CD4-positive, alpha-beta T cell (primary cell): ENCODE measurements around the gene LDB2. TPM values are rescaled to one million over a fixed set of nuclear protein-coding genes. Genes with fewer than 3 reads are reported as not detected.

Experiments used
- ATAC-seq: fragments of 200-7000 bp; cut with Tn5 transposase; one replicate; pipeline ENCODE4 v1.10.0; 2022; ENCODE audit warnings: mild to moderate bottlenecking; ENCODE audit not compliant: poor library complexity
- CTCF ChIA-PET: fragments of 350-600 bp; sonication (Branson Sonifier 250); formaldehyde crosslinking; loops from one replicate; lab custom pipeline; 2021; ENCODE audit warnings: antibody characterized with exemption, inconsistent platforms; lab: Charles Lee
- POLR2A ChIA-PET: fragments of 350-600 bp; sonication (Branson Sonifier 250); formaldehyde crosslinking; loops from one replicate; lab custom pipeline; 2021; ENCODE audit warnings: antibody characterized with exemption, inconsistent platforms; lab: Charles Lee
- DNase-seq, 14 experiments: peaks; one replicate each; pipeline ENCODE4 v3.0.0-alpha.2; 2013 to 2020; ENCODE audit warnings: mixed read lengths in 2 of 14
- H3K27ac ChIP-seq, 2 donors: one replicate each; pipeline versions ENCODE4 v1.5.1 to v1.7.0; 2013; ENCODE audit warnings: low read length in 2 of 2, low read depth in 1 of 2, mild to moderate bottlenecking in 1 of 2
- H3K27me3 ChIP-seq, 2 experiments: 1 replicate in 1 of 2; 2 replicates in 1 of 2; pipeline versions ENCODE4 v1.6.1 to v1.7.0; 2013; ENCODE audit warnings: low read length in 2 of 2, control low read depth in 1 of 2, mild to moderate bottlenecking in 1 of 2, moderate library complexity in 1 of 2; ENCODE audit not compliant: insufficient read depth in 2 of 2, control insufficient read depth in 1 of 2
- H3K36me3 ChIP-seq: one replicate; pipeline ENCODE4 v1.6.1; 2013; ENCODE audit warnings: low read length, control low read depth; ENCODE audit not compliant: insufficient read depth
- H3K4me1 ChIP-seq: one replicate; pipeline ENCODE4 v1.6.1; 2013; ENCODE audit warnings: low read length, control low read depth; ENCODE audit not compliant: insufficient read depth
- H3K4me3 ChIP-seq: one replicate; pipeline ENCODE4 v1.5.1; 2013; ENCODE audit warnings: mild to moderate bottlenecking, low read length, moderate library complexity
- H3K9me3 ChIP-seq, 2 experiments: 1 replicate in 1 of 2; 2 replicates in 1 of 2; pipeline versions ENCODE4 v1.6.1 to v1.7.0; 2013; ENCODE audit warnings: low read length in 2 of 2, mild to moderate bottlenecking in 2 of 2, control low read depth in 1 of 2, moderate library complexity in 1 of 2; ENCODE audit not compliant: control insufficient read depth in 1 of 2, insufficient read depth in 1 of 2
- H3K27ac Mint-ChIP-seq: one replicate; pipeline ENCODE4 v1.8.0; 2020; ENCODE audit warnings: mixed read lengths
- H3K27me3 Mint-ChIP-seq: one replicate; pipeline ENCODE4 v1.8.0; 2021; ENCODE audit warnings: mixed read lengths
- H3K36me3 Mint-ChIP-seq: one replicate; pipeline ENCODE4 v1.8.0; 2021; ENCODE audit warnings: low read depth, mixed read lengths
- H3K4me1 Mint-ChIP-seq: one replicate; pipeline ENCODE4 v1.8.0; 2021; ENCODE audit warnings: low read depth, mixed read lengths
- H3K4me3 Mint-ChIP-seq: one replicate; pipeline ENCODE4 v1.8.0; 2020; ENCODE audit warnings: mild to moderate bottlenecking, mixed read lengths
- H3K9me3 Mint-ChIP-seq: one replicate; pipeline ENCODE4 v1.8.0; 2020; ENCODE audit warnings: mixed read lengths
- intact Hi-C, 2 experiments: fragments of 100-400 bp; cut with DNase I in 1 of 2; cut with micrococcal nuclease in 1 of 2; formaldehyde crosslinking; loops; one replicate each; pipeline versions ENCODE4 v1.15.1 to v1.9.0; 2023 to 2025; cut with DNase I, micrococcal nuclease
- total RNA-seq, 174 experiments: library from RNA in 2 of 174; stranded (reverse) in 2 of 174; gene quantifications; one replicate each; pipeline ENCODE4 v1.2.3 and lab custom pipeline; 2021 to 2026
- TF ChIP-seq, protein P1 (sequence below): fragments of 200-600 bp; IDR thresholded peaks from one replicate; pipeline ENCODE4 v1.8.0; 2022; ENCODE audit warnings: antibody characterized with exemption, mild to moderate bottlenecking

LDB2 gene
- total RNA-seq, 2 experiments from 2014 or later, result not detected

DNA sequence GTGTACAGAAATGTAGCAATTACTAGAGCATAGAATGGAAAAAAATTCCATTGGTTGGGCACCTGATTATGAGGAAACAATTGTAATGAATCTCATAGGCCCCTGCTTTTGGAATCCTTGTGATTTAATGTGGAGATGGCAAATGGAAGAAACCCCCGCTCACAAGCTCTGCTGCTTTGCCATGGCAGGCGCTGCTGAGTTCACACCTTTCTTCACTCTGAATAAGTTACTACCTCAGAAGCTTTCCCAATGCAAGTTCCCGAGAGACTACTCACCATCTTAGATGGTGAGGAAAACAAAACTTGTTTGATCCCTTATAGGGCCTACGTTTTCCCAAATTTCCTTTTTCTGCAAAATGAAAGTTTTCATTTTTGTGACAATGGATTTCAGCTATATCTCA lies 405.6 kb downstream of the LDB2 start:
- Mint-ChIP-seq H3K4me3 (no peak overlapping the region), H3K36me3 (no peaks in the 10 kb centered on the region), H3K27ac (no peak overlapping the region), H3K27me3 (peaks cover under 1% of the 10 kb centered on the region), H3K9me3 (no peaks in the 10 kb centered on the region), H3K4me1 (no peaks in the 10 kb centered on the region)
- intact Hi-C loops, result no loop called here
- CTCF ChIA-PET, result no interaction called here
- H3K27ac ChIP-seq, result no peak overlapping the region
- TF ChIP-seq, protein P1, sequence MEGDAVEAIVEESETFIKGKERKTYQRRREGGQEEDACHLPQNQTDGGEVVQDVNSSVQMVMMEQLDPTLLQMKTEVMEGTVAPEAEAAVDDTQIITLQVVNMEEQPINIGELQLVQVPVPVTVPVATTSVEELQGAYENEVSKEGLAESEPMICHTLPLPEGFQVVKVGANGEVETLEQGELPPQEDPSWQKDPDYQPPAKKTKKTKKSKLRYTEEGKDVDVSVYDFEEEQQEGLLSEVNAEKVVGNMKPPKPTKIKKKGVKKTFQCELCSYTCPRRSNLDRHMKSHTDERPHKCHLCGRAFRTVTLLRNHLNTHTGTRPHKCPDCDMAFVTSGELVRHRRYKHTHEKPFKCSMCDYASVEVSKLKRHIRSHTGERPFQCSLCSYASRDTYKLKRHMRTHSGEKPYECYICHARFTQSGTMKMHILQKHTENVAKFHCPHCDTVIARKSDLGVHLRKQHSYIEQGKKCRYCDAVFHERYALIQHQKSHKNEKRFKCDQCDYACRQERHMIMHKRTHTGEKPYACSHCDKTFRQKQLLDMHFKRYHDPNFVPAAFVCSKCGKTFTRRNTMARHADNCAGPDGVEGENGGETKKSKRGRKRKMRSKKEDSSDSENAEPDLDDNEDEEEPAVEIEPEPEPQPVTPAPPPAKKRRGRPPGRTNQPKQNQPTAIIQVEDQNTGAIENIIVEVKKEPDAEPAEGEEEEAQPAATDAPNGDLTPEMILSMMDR, result no peak
- H3K27me3 ChIP-seq, result no peaks in the 10 kb centered on the region
- POLR2A ChIA-PET, result no interaction called here
- H3K4me3 ChIP-seq, result no peak overlapping the region
- no peak for DNase-seq
- H3K4me1 ChIP-seq, result no peaks in the 10 kb centered on the region
- H3K36me3 ChIP-seq, result no peaks in the 10 kb centered on the region
- no peaks in the 10 kb centered on the region for H3K9me3 ChIP-seq
- no peak for ATAC-seq

DNA sequence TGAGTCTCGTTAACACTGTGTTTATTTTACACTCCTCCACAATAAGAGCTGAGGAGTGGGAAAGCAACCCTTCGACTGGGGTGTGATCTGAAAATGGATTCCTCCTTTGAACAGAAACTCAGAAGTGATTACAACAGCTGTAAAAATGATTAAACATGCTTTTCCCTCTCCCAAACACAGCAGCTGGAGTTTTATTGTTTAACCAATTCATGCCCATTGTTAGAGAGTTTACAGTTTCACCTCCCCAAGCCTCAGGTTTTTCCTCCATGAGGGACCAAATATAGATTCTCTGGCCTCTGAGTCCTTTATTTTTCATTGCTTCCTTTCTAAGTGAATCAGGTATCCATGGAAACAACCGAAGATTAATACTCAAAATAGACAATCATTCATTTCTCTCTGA lies 409.2 kb downstream of the LDB2 start:
- Mint-ChIP-seq H3K36me3 (no peaks in the 10 kb centered on the region), H3K27me3 (no peaks in the 10 kb centered on the region), H3K9me3 (no peaks in the 10 kb centered on the region), H3K4me1 (no peaks in the 10 kb centered on the region), H3K4me3 (no peak overlapping the region), H3K27ac (no peak overlapping the region)
- TF ChIP-seq, protein P1, result no peak
- no peaks in the 10 kb centered on the region for H3K27me3 ChIP-seq
- ATAC-seq (no peak), DNase-seq (no peak)
- H3K27ac ChIP-seq, result no peak overlapping the region
- H3K9me3 ChIP-seq, result no peaks in the 10 kb centered on the region
- no peak overlapping the region for H3K4me3 ChIP-seq
- H3K4me1 ChIP-seq, result no peaks in the 10 kb centered on the region
- ChIA-PET POLR2A (no interaction called here), CTCF (no interaction called here)
- no peaks in the 10 kb centered on the region for H3K36me3 ChIP-seq
- intact Hi-C loops, result no loop called here

DNA sequence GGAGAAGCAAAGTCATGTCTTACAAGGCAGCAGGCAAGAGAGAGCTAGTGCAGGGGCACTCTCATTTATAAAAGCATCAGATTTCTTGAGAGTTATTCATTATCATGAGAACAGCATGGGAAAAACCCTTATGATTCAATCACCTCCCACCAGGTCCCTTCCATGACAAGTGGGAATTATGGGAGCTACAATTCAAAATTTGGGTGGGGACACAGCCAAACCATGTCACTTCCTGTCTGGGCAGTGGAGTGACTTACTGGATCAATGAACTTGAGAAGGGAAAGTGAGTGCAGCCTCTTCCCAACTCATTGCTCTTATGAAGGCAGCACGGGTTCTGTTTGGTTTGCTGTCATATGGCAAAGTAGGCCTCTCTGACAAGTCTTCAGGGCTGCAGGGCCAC lies 410.4 kb downstream of the LDB2 start:
- H3K27me3 Mint-ChIP-seq, result no peaks in the 10 kb centered on the region
- DNase-seq, result no peak
- H3K4me1 Mint-ChIP-seq, result no peaks in the 10 kb centered on the region
- CTCF ChIA-PET, result no interaction called here
- Histone ChIP-seq H3K4me3 (no peak overlapping the region), H3K9me3 (no peaks in the 10 kb centered on the region), H3K36me3 (no peaks in the 10 kb centered on the region), H3K27ac (no peak overlapping the region), H3K27me3 (no peaks in the 10 kb centered on the region), H3K4me1 (no peaks in the 10 kb centered on the region)
- POLR2A ChIA-PET, result no interaction called here
- TF ChIP-seq, protein P1, result no peak
- no peak for ATAC-seq
- H3K4me3 Mint-ChIP-seq, result no peak overlapping the region
- H3K36me3 Mint-ChIP-seq, result no peaks in the 10 kb centered on the region
- intact Hi-C loops, result no loop called here
- H3K9me3 Mint-ChIP-seq, result no peaks in the 10 kb centered on the region
- no peak overlapping the region for H3K27ac Mint-ChIP-seq
